Body of pancreas (tissue), 4 donors: Measurements from ENCODE around the gene TNFSF12.

ENCODE experiments used
- POLR2A ChIP-seq, 3 donors: fragments of 450-650 bp; IDR thresholded peaks; one replicate each; pipeline ENCODE4 v1.6.1; 2016; ENCODE audit warnings: antibody characterized with exemption in 3 of 3, mild to moderate bottlenecking in 2 of 3
- TF ChIP-seq, protein P1 (sequence below), 7 experiments: fragments of 450-650 bp in 4 of 7; fragments of 200-600 bp in 3 of 7; sonication (generic) in 3 of 7; IDR thresholded peaks; one replicate each; pipeline ENCODE4 v1.5.1; 2016 to 2019; ENCODE audit warnings: antibody characterized with exemption in 7 of 7

DNA sequence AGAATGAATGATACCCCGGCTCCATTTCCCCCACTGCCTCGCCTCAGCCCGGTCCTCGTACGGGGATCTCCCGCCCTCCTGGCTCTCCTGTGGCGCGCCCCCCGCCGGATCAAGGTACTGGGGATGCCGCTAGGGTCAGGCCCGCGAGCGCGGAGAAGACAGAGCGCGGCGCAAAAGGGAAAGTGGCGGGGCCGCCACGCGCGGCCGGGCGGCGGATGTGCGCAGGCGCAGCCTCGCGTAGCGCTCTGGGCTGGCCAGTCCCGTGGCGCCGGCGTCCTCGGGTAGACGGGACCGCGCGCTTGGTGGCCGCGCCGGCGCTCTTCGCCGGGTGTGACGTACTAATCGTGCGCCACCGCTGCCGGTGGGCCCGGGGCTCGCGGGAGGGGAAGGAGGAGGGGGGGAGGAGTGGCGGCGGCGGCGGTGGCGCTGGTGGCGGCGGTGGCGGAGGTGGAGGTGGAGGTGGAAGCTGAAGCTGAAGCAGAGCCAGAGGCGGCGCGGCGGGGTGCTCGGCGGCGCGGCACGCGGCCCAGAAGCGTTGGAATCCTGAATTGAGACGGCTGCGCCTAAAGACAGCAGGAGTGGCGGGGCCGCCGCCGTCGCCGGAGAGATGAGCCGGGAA, 12.8 kb downstream of the TNFSF12 start, which contains the start of gene SENP3:
- TF ChIP-seq, protein P1, sequence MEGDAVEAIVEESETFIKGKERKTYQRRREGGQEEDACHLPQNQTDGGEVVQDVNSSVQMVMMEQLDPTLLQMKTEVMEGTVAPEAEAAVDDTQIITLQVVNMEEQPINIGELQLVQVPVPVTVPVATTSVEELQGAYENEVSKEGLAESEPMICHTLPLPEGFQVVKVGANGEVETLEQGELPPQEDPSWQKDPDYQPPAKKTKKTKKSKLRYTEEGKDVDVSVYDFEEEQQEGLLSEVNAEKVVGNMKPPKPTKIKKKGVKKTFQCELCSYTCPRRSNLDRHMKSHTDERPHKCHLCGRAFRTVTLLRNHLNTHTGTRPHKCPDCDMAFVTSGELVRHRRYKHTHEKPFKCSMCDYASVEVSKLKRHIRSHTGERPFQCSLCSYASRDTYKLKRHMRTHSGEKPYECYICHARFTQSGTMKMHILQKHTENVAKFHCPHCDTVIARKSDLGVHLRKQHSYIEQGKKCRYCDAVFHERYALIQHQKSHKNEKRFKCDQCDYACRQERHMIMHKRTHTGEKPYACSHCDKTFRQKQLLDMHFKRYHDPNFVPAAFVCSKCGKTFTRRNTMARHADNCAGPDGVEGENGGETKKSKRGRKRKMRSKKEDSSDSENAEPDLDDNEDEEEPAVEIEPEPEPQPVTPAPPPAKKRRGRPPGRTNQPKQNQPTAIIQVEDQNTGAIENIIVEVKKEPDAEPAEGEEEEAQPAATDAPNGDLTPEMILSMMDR (IDR thresholded peaks at IDR 0.05) = peak in 1 of 7 experiments; percentile 25
- TF ChIP-seq POLR2A (IDR thresholded peaks at IDR 0.05) = peak in 2 of 3 donors; percentile 48 to 62
